Measurements from ENCODE around the gene BEGAIN.

BEGAIN gene

GRCh38 chr14:100599981-100600380, 12.8 kb upstream of the BEGAIN start:
- no peak for DNase-seq

- no peak for DNase-seq
Observed at GRCh38 chr14:100594625-100594951, 7.4 kb upstream of the BEGAIN start.

GRCh38 chr14:100593751-100594624, 6.8 kb upstream of the BEGAIN start:
- DNase-seq = no peak

GRCh38 chr14:100592972-100593371, 5.8 kb upstream of the BEGAIN start:
- DNase-seq = no peak

GRCh38 chr14:100592461-100592891, 5.3 kb upstream of the BEGAIN start:
- no peak for DNase-seq

GRCh38 chr14:100591453-100592371, 4.5 kb upstream of the BEGAIN start:
- DNase-seq = no peak

- DNase-seq = no peak
Observed at GRCh38 chr14:100590726-100591452, 3.7 kb upstream of the BEGAIN start.

- no peak for DNase-seq
Observed at GRCh38 chr14:100589760-100590469, 2.7 kb upstream of the BEGAIN start.

- DNase-seq = no peak
Observed at GRCh38 chr14:100589071-100589759, 2.0 kb upstream of the BEGAIN start.

- no peak for DNase-seq
Observed at GRCh38 chr14:100588671-100589070, 1.5 kb upstream of the BEGAIN start.

GRCh38 chr14:100587763-100588411, 670 bp upstream of the BEGAIN start:
- DNase-seq = no peak

GRCh38 chr14:100586403-100587085, 673 bp downstream of the BEGAIN start:
- DNase-seq = no peak

- DNase-seq = no peak
Observed at GRCh38 chr14:100586153-100586402, 1.1 kb downstream of the BEGAIN start.

- no peak for DNase-seq
Observed at GRCh38 chr14:100585448-100586152, 1.6 kb downstream of the BEGAIN start.

GRCh38 chr14:100584056-100585031, 2.9 kb downstream of the BEGAIN start:
- no peak for DNase-seq

- no peak for DNase-seq
Observed at GRCh38 chr14:100583245-100583644, 4.0 kb downstream of the BEGAIN start.

GRCh38 chr14:100582496-100583165, 4.6 kb downstream of the BEGAIN start:
- DNase-seq = no peak

Data from SW 1271 (cell line).